GF-D8 (cell line): ENCODE data around the gene PRKCG.

Experiments used
- DNase-seq: peaks from one replicate; lab custom pipeline; 2025; lab: John Stamatoyannopoulos, UW

The PRKCG gene

GRCh38 chr19:53872762-53873161 lies 9.2 kb upstream of the PRKCG start:
- no peak for DNase-seq

- no peak for DNase-seq
Observed at GRCh38 chr19:53873773-53874605, 8.0 kb upstream of the PRKCG start.

GRCh38 chr19:53874606-53874990 lies 7.4 kb upstream of the PRKCG start:
- DNase-seq: no peak

- no peak for DNase-seq
Observed at GRCh38 chr19:53875602-53876325, 6.2 kb upstream of the PRKCG start.

GRCh38 chr19:53876651-53877224 lies 5.3 kb upstream of the PRKCG start:
- DNase-seq: no peak

- DNase-seq: no peak
Observed at GRCh38 chr19:53877361-53877766, 4.6 kb upstream of the PRKCG start.

- DNase-seq: no peak
Observed at GRCh38 chr19:53878776-53879139, 3.2 kb upstream of the PRKCG start.

GRCh38 chr19:53879140-53880081 lies 2.6 kb upstream of the PRKCG start:
- peak; percentile 37 for DNase-seq

- no peak for DNase-seq
Observed at GRCh38 chr19:53880711-53881481, 1.1 kb upstream of the PRKCG start.

GRCh38 chr19:53882391-53883050 lies 524 bp downstream of the PRKCG start:
- no peak for DNase-seq

- no peak for DNase-seq
Observed at GRCh38 chr19:53883231-53883661, 1.2 kb downstream of the PRKCG start.

GRCh38 chr19:53883741-53884140 lies 1.7 kb downstream of the PRKCG start:
- no peak for DNase-seq

- DNase-seq: no peak
Observed at GRCh38 chr19:53884256-53884655, 2.3 kb downstream of the PRKCG start.

- DNase-seq: no peak
Observed at GRCh38 chr19:53885036-53885435, 3.0 kb downstream of the PRKCG start.

- DNase-seq: no peak
Observed at GRCh38 chr19:53892301-53892980, 10.4 kb downstream of the PRKCG start.

- no peak for DNase-seq
Observed at GRCh38 chr19:53892981-53893325, 11.0 kb downstream of the PRKCG start.

- no peak for DNase-seq
Observed at GRCh38 chr19:53894707-53895106, 12.7 kb downstream of the PRKCG start.

- DNase-seq: no peak
Observed at GRCh38 chr19:53896682-53897081, 14.7 kb downstream of the PRKCG start.

- no peak for DNase-seq
Observed at GRCh38 chr19:53897459-53897858, 15.5 kb downstream of the PRKCG start.

- DNase-seq: no peak
Observed at GRCh38 chr19:53898166-53898565, 16.2 kb downstream of the PRKCG start.
